SU-DHL-6 (cell line): ENCODE data around the gene KIAA1958.

ENCODE experiments used
- CTCF ChIP-seq: fragments of 200-600 bp; sonication (generic); IDR thresholded peaks from one replicate; pipeline ENCODE4 v1.5.1; 2017; ENCODE audit warnings: antibody characterized with exemption, mild to moderate bottlenecking, low read length, moderate library complexity; ENCODE audit not compliant: insufficient read depth, poor library complexity, severe bottlenecking
- EZH2phosphoT487 ChIP-seq: fragments of 200-600 bp; sonication (generic), shearing (Covaris generic); conservative IDR thresholded peaks from 2 replicates; pipeline ENCODE4 v1.6.1; 2018; ENCODE audit warnings: mild to moderate bottlenecking, antibody characterized with exemption, low read length, moderate library complexity, mixed read lengths

GRCh38 chr9:112542593-112543292 is 56.1 kb downstream of the KIAA1958 start:
- TF ChIP-seq CTCF = no peak
- TF ChIP-seq EZH2phosphoT487 = no peak
